HEK293 (cell line): ENCODE results near the gene TBC1D8.

Experiments used
- CTCF ChIA-PET: fragments of 350-600 bp; formaldehyde crosslinking; extraction: SDS; loops from one replicate; lab custom pipeline; 2021; ENCODE audit warnings: antibody characterized with exemption; lab: Yijun Ruan, JAX
- POLR2A ChIA-PET: fragments of 300-600 bp; formaldehyde crosslinking; extraction: SDS; loops from one replicate; lab custom pipeline; 2020; ENCODE audit warnings: antibody characterized with exemption, inconsistent platforms; lab: Yijun Ruan, JAX
- H3K27ac ChIP-seq: fragments of 200-500 bp; sonication (Bioruptor generic); 2 replicates; pipeline ENCODE4 v1.5.1; 2014; ENCODE audit warnings: low read depth, low read length, control low read depth, inconsistent platforms; ENCODE audit errors: extremely low read depth
- H3K36me3 ChIP-seq, 2 experiments: fragments of 200-500 bp in 1 of 2; sonication (Bioruptor generic) in 1 of 2; 1 replicate in 1 of 2; 2 replicates in 1 of 2; pipeline ENCODE4 v1.5.1; 2014 to 2017; ENCODE audit warnings: inconsistent platforms in 2 of 2, low read length in 2 of 2; ENCODE audit not compliant: control insufficient read depth in 2 of 2, insufficient read depth in 1 of 2
- H3K4me1 ChIP-seq: fragments of 200-500 bp; sonication (Bioruptor generic); 2 replicates; pipeline ENCODE4 v1.5.1; 2014; ENCODE audit warnings: mild to moderate bottlenecking, low read length, inconsistent platforms; ENCODE audit not compliant: control insufficient read depth, insufficient read depth
- H3K4me3 ChIP-seq: 2 replicates; pipeline ENCODE4 v1.5.1; 2011; ENCODE audit warnings: low read depth, mild to moderate bottlenecking, control low read depth, low read length, moderate library complexity
- H3K9me3 ChIP-seq: fragments of 200-500 bp; sonication (Bioruptor generic); 2 replicates; pipeline ENCODE4 v1.5.1; 2014; ENCODE audit warnings: low read depth, low read length, inconsistent platforms; ENCODE audit not compliant: control insufficient read depth, insufficient read depth
- KLF7 ChIP-seq: fragments of 450-650 bp; formaldehyde crosslinking; IDR thresholded peaks from 2 replicates; pipeline ENCODE4 v1.5.1; 2016; ENCODE audit warnings: missing biosample characterization, missing genetic modification characterization, borderline replicate concordance
- SP7 ChIP-seq: fragments of 450-650 bp; formaldehyde crosslinking; IDR thresholded peaks from 2 replicates; pipeline ENCODE4 v1.5.1; 2016; ENCODE audit warnings: missing biosample characterization, missing genetic modification characterization
- ZEB2 ChIP-seq: fragments of 450-650 bp; formaldehyde crosslinking; IDR thresholded peaks from 2 replicates; pipeline ENCODE4 v1.5.1; 2016; ENCODE audit warnings: missing biosample characterization, missing genetic modification characterization
- ZNF157 ChIP-seq: fragments of 450-650 bp; formaldehyde crosslinking; IDR thresholded peaks from 2 replicates; pipeline ENCODE4 v1.5.1; 2016; ENCODE audit warnings: missing biosample characterization, missing genetic modification characterization
- ZNF16 ChIP-seq: fragments of 450-650 bp; formaldehyde crosslinking; IDR thresholded peaks from 2 replicates; pipeline ENCODE4 v1.5.1; 2016; ENCODE audit warnings: low read depth, missing biosample characterization, missing genetic modification characterization
- ZNF169 ChIP-seq: fragments of 450-650 bp; formaldehyde crosslinking; IDR thresholded peaks from 2 replicates; pipeline ENCODE4 v1.5.1; 2016; ENCODE audit warnings: missing biosample characterization, missing genetic modification characterization
- ZNF211 ChIP-seq: fragments of 450-650 bp; formaldehyde crosslinking; IDR thresholded peaks from 2 replicates; pipeline ENCODE4 v1.5.1; 2016; ENCODE audit warnings: low read depth, missing biosample characterization, missing genetic modification characterization
- ZNF266 ChIP-seq: fragments of 450-650 bp; formaldehyde crosslinking; IDR thresholded peaks from 2 replicates; pipeline ENCODE4 v1.5.1; 2016; ENCODE audit warnings: missing biosample characterization, missing genetic modification characterization, low read depth
- ZNF302 ChIP-seq: fragments of 450-650 bp; formaldehyde crosslinking; IDR thresholded peaks from 2 replicates; pipeline ENCODE4 v1.5.1; 2016; ENCODE audit warnings: missing biosample characterization, missing genetic modification characterization, low read depth
- ZNF341 ChIP-seq: fragments of 450-650 bp; formaldehyde crosslinking; IDR thresholded peaks from 2 replicates; pipeline ENCODE4; 2016; ENCODE audit warnings: low read depth, missing biosample characterization, missing genetic modification characterization
- ZNF354C ChIP-seq: fragments of 450-650 bp; formaldehyde crosslinking; IDR thresholded peaks from 2 replicates; pipeline ENCODE4 v1.5.1; 2016; ENCODE audit warnings: missing biosample characterization, missing genetic modification characterization, low read depth, borderline replicate concordance
- ZNF391 ChIP-seq: fragments of 450-650 bp; formaldehyde crosslinking; IDR thresholded peaks from 2 replicates; pipeline ENCODE4 v1.5.1; 2016; ENCODE audit warnings: low read depth, missing biosample characterization, missing genetic modification characterization, borderline replicate concordance
- ZNF404 ChIP-seq: fragments of 450-650 bp; formaldehyde crosslinking; IDR thresholded peaks from 2 replicates; pipeline ENCODE4 v1.5.1; 2017; ENCODE audit warnings: missing biosample characterization, missing genetic modification characterization
- ZNF621 ChIP-seq: fragments of 450-650 bp; formaldehyde crosslinking; IDR thresholded peaks from 2 replicates; pipeline ENCODE4 v1.5.1; 2017; ENCODE audit warnings: missing biosample characterization, missing genetic modification characterization
- ZNF624 ChIP-seq: fragments of 450-650 bp; formaldehyde crosslinking; IDR thresholded peaks from 2 replicates; pipeline ENCODE4 v1.5.1; 2017; ENCODE audit warnings: missing biosample characterization, missing genetic modification characterization
- ZNF670 ChIP-seq: fragments of 450-650 bp; formaldehyde crosslinking; IDR thresholded peaks from 2 replicates; pipeline ENCODE4 v1.5.1; 2016; ENCODE audit warnings: missing biosample characterization, missing genetic modification characterization, low read depth
- ZNF701 ChIP-seq: fragments of 450-650 bp; formaldehyde crosslinking; IDR thresholded peaks from 2 replicates; pipeline ENCODE4 v1.5.1; 2016; ENCODE audit warnings: missing biosample characterization, missing genetic modification characterization
- ZNF707 ChIP-seq: fragments of 450-650 bp; formaldehyde crosslinking; IDR thresholded peaks from 2 replicates; pipeline ENCODE4 v1.5.1; 2016; ENCODE audit warnings: missing biosample characterization, missing genetic modification characterization
- ZNF747 ChIP-seq: fragments of 450-650 bp; formaldehyde crosslinking; IDR thresholded peaks from 2 replicates; pipeline ENCODE4 v1.5.1; 2016; ENCODE audit warnings: missing biosample characterization, missing genetic modification characterization
- TF ChIP-seq, protein P1 (sequence below): fragments of 450-650 bp; formaldehyde crosslinking; IDR thresholded peaks from 2 replicates; pipeline ENCODE4 v1.5.1; 2016; ENCODE audit warnings: missing biosample characterization, missing genetic modification characterization, borderline replicate concordance
- TF ChIP-seq, protein P2 (sequence below): fragments of 450-650 bp; formaldehyde crosslinking; IDR thresholded peaks from 2 replicates; pipeline ENCODE4 v1.5.1; 2016; ENCODE audit warnings: missing biosample characterization, missing genetic modification characterization, borderline replicate concordance
- TF ChIP-seq, protein P3 (sequence below): fragments of 450-650 bp; formaldehyde crosslinking; conservative IDR thresholded peaks from 2 replicates; pipeline ENCODE4 v1.5.1; 2016; ENCODE audit warnings: low read depth, missing biosample characterization, missing genetic modification characterization
- TF ChIP-seq, protein P4 (sequence below): fragments of 450-650 bp; formaldehyde crosslinking; IDR thresholded peaks from 2 replicates; pipeline ENCODE4 v1.5.1; 2016; ENCODE audit warnings: missing biosample characterization, missing genetic modification characterization

The TBC1D8 gene

DNA sequence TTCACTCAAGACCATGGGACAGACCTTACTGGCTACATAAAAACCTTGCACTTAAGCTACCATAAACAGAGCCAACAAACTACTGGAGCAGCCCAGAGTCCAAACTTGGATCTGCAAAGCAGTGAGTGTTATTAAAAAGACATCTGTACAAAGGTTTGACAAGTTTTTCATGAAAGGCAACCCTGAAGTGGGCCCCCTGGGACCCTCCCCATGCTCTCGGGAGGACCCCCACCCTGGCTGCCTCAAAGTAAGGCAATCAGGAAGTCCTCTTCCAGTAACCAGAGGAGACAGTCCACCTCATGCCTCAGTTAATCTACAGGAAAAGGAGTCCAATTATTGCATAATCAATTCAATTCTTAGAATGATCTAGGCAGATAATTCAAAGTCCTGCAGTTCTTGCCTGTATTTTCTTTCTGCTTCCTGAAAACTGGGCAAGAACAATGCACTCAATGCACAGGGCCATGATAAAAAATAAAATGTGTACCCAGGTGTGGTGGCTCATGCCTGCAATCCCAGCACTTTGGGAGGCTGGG, 69.7 kb downstream of the TBC1D8 start:
- no peak for TF ChIP-seq ZNF169 (tag by site-specific recombination)
- no peak for TF ChIP-seq ZNF211 (tag by site-specific recombination)
- no peak for TF ChIP-seq ZNF701 (tag by site-specific recombination)
- TF ChIP-seq SP7 (tag by site-specific recombination) = no peak
- TF ChIP-seq, protein P1, sequence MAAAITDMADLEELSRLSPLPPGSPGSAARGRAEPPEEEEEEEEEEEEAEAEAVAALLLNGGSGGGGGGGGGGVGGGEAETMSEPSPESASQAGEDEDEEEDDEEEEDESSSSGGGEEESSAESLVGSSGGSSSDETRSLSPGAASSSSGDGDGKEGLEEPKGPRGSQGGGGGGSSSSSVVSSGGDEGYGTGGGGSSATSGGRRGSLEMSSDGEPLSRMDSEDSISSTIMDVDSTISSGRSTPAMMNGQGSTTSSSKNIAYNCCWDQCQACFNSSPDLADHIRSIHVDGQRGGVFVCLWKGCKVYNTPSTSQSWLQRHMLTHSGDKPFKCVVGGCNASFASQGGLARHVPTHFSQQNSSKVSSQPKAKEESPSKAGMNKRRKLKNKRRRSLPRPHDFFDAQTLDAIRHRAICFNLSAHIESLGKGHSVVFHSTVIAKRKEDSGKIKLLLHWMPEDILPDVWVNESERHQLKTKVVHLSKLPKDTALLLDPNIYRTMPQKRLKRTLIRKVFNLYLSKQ = no peak
- ChIA-PET POLR2A (no interaction called here), CTCF (no interaction called here)
- no peaks in the 10 kb centered on the region for H3K9me3 ChIP-seq
- H3K4me3 ChIP-seq = no peak overlapping the region
- no peaks in the 10 kb centered on the region for H3K36me3 ChIP-seq
- H3K27ac ChIP-seq = no peak overlapping the region
- H3K4me1 ChIP-seq = no peaks in the 10 kb centered on the region

DNA sequence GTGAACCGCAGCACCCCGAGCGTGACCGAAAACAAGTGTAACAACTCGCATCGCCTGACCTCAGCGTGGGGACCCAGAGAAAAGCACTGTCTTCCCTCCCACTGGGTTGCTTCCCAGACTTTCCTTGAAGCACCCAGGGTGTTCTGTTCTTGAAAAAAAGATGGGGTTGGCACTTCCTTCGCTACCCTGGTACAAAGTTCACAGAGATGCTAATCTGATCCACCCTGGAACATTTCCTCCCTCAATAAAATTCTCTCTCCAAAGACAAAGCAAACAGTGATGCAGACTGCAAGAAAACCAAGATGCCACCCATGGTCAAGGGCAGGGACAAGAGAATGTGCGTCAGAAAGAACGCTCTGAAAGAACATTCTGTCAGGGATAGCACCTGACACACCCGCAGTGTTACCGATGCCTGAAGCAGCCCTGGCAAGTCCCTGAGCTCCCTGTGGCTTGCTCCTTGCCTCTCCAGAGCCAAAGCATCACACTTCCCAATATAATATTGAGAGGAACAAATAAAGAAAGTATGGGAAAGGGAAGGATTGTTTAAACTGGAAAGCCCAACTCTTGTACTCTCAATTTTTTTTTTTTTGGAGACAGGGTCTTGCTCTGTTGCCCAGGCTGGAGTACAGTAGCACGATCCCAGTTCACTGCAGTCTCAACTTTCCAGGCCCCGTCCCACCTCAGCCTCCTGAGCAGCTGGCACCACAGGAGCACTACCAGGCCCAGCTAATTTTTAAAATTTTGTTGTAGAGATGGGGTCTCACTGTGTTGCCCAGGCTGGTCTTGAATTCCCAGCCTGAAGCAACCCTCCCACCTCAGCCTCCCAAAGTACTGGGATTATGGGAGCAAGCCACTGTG, 70.7 kb downstream of the TBC1D8 start:
- no peak overlapping the region for H3K4me3 ChIP-seq
- CTCF ChIA-PET = no interaction called here
- H3K9me3 ChIP-seq = no peaks in the 10 kb centered on the region
- POLR2A ChIA-PET = no interaction called here
- H3K36me3 ChIP-seq = no peaks in the 10 kb centered on the region
- no peak overlapping the region for H3K27ac ChIP-seq
- no peaks in the 10 kb centered on the region for H3K4me1 ChIP-seq
- TF ChIP-seq, protein P2, sequence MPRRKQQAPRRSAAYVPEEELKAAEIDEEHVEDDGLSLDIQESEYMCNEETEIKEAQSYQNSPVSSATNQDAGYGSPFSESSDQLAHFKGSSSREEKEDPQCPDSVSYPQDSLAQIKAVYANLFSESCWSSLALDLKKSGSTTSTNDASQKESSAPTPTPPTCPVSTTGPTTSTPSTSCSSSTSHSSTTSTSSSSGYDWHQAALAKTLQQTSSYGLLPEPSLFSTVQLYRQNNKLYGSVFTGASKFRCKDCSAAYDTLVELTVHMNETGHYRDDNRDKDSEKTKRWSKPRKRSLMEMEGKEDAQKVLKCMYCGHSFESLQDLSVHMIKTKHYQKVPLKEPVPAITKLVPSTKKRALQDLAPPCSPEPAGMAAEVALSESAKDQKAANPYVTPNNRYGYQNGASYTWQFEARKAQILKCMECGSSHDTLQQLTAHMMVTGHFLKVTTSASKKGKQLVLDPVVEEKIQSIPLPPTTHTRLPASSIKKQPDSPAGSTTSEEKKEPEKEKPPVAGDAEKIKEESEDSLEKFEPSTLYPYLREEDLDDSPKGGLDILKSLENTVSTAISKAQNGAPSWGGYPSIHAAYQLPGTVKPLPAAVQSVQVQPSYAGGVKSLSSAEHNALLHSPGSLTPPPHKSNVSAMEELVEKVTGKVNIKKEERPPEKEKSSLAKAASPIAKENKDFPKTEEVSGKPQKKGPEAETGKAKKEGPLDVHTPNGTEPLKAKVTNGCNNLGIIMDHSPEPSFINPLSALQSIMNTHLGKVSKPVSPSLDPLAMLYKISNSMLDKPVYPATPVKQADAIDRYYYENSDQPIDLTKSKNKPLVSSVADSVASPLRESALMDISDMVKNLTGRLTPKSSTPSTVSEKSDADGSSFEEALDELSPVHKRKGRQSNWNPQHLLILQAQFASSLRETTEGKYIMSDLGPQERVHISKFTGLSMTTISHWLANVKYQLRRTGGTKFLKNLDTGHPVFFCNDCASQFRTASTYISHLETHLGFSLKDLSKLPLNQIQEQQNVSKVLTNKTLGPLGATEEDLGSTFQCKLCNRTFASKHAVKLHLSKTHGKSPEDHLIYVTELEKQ (tag by site-specific recombination) = no peak
- TF ChIP-seq ZNF157 (tag by site-specific recombination) (no peak), ZEB2 (tag by site-specific recombination) (no peak), ZNF354C (no peak), ZNF302 (tag by site-specific recombination) (no peak), KLF7 (tag by site-specific recombination) (no peak), ZNF747 (tag by site-specific recombination) (no peak), ZNF404 (tag by site-specific recombination) (no peak), ZNF341 (no peak), ZNF266 (tag by site-specific recombination) (no peak), ZNF624 (tag by site-specific recombination) (no peak), ZNF16 (tag by site-specific recombination) (no peak), ZNF670 (tag by site-specific recombination) (no peak), ZNF391 (tag by site-specific recombination) (no peak), ZNF621 (tag by site-specific recombination) (no peak), ZNF707 (no peak)
- TF ChIP-seq, protein P3, sequence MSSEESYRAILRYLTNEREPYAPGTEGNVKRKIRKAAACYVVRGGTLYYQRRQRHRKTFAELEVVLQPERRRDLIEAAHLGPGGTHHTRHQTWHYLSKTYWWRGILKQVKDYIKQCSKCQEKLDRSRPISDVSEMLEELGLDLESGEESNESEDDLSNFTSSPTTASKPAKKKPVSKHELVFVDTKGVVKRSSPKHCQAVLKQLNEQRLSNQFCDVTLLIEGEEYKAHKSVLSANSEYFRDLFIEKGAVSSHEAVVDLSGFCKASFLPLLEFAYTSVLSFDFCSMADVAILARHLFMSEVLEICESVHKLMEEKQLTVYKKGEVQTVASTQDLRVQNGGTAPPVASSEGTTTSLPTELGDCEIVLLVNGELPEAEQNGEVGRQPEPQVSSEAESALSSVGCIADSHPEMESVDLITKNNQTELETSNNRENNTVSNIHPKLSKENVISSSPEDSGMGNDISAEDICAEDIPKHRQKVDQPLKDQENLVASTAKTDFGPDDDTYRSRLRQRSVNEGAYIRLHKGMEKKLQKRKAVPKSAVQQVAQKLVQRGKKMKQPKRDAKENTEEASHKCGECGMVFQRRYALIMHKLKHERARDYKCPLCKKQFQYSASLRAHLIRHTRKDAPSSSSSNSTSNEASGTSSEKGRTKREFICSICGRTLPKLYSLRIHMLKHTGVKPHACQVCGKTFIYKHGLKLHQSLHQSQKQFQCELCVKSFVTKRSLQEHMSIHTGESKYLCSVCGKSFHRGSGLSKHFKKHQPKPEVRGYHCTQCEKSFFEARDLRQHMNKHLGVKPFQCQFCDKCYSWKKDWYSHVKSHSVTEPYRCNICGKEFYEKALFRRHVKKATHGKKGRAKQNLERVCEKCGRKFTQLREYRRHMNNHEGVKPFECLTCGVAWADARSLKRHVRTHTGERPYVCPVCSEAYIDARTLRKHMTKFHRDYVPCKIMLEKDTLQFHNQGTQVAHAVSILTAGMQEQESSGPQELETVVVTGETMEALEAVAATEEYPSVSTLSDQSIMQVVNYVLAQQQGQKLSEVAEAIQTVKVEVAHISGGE = no peak
- TF ChIP-seq, protein P4, sequence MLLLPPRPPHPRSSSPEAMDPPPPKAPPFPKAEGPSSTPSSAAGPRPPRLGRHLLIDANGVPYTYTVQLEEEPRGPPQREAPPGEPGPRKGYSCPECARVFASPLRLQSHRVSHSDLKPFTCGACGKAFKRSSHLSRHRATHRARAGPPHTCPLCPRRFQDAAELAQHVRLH = no peak
- TF ChIP-seq, all 188 proteins: peak for 0
